CD14-positive monocyte (primary cell): ENCODE measurements around the gene KCNB1. TPM values are rescaled to one million over a fixed set of nuclear protein-coding genes. Genes with fewer than 3 reads are reported as not detected.

Experiments used
- DNase-seq, 3 donors: peaks; one replicate each; pipeline ENCODE4 v3.0.0-alpha.2; 2011 to 2022
- H2AFZ ChIP-seq: 2 replicates; pipeline ENCODE4 v1.6.0; 2012; ENCODE audit warnings: mild to moderate bottlenecking, low read depth, low read length, inconsistent platforms; ENCODE audit not compliant: insufficient read depth, poor library complexity, severe bottlenecking
- H3K27ac ChIP-seq, 2 donors: 1 replicate in 1 of 2; 2 replicates in 1 of 2; pipeline ENCODE4 v1.5.1; 2012 to 2013; ENCODE audit warnings: low read length in 2 of 2, control low read depth in 1 of 2, inconsistent platforms in 1 of 2, low read depth in 1 of 2, mild to moderate bottlenecking in 1 of 2
- H3K27me3 ChIP-seq, 2 donors: one replicate each; pipeline versions ENCODE4 v1.6.0 to v1.6.1; 2011 to 2013; ENCODE audit warnings: low read length in 2 of 2; ENCODE audit not compliant: control insufficient read depth in 2 of 2, insufficient read depth in 2 of 2
- H3K36me3 ChIP-seq, 2 donors: replicated peaks in 1 of 2; 1 replicate in 1 of 2; 2 replicates in 1 of 2; pipeline versions ENCODE4 v1.5.1 to v1.6.1; 2012 to 2013; ENCODE audit warnings: low read length in 2 of 2, control low read depth in 1 of 2, inconsistent platforms in 1 of 2, mild to moderate bottlenecking in 1 of 2; ENCODE audit not compliant: insufficient read depth in 2 of 2, control insufficient read depth in 1 of 2
- H3K4me1 ChIP-seq, 2 donors: 1 replicate in 1 of 2; 2 replicates in 1 of 2; pipeline versions ENCODE4 v1.5.1 to v1.6.1; 2012 to 2013; ENCODE audit warnings: low read length in 2 of 2, control low read depth in 1 of 2, inconsistent platforms in 1 of 2, mild to moderate bottlenecking in 1 of 2, moderate library complexity in 1 of 2; ENCODE audit not compliant: insufficient read depth in 2 of 2, control insufficient read depth in 1 of 2
- H3K4me2 ChIP-seq: replicated peaks from 2 replicates; pipeline ENCODE3; 2012; ENCODE audit warnings: low read length, moderate library complexity, mild to moderate bottlenecking; ENCODE audit not compliant: poor library complexity, severe bottlenecking; ENCODE audit errors: extremely low read depth
- H3K4me3 ChIP-seq, 3 experiments: fragments of 200-600 bp in 1 of 3; sonication (generic) in 1 of 3; replicated peaks in 1 of 3; 1 replicate in 2 of 3; 2 replicates in 1 of 3; pipeline ENCODE4 v1.5.1; 2011 to 2013; ENCODE audit warnings: low read length in 3 of 3, mild to moderate bottlenecking in 3 of 3, control low read depth in 2 of 3, low read depth in 2 of 3, inconsistent platforms in 1 of 3, moderate library complexity in 1 of 3
- H3K79me2 ChIP-seq: 2 replicates; pipeline ENCODE4 v1.6.0; 2012; ENCODE audit warnings: mild to moderate bottlenecking, control low read depth, inconsistent platforms, low read length, moderate library complexity; ENCODE audit not compliant: insufficient read depth
- H3K9ac ChIP-seq: 2 replicates; pipeline ENCODE4 v1.6.0; 2017; ENCODE audit warnings: low read length, mild to moderate bottlenecking; ENCODE audit not compliant: insufficient read depth, poor library complexity, severe bottlenecking
- H3K9me3 ChIP-seq, 2 donors: replicated peaks in 1 of 2; 1 replicate in 1 of 2; 2 replicates in 1 of 2; pipeline versions ENCODE4 v1.5.1 to v1.6.1; 2012 to 2013; ENCODE audit warnings: low read length in 2 of 2, control low read depth in 1 of 2; ENCODE audit not compliant: control insufficient read depth in 1 of 2, insufficient read depth in 1 of 2
- H4K20me1 ChIP-seq: 2 replicates; pipeline ENCODE4 v1.6.0; 2012; ENCODE audit warnings: mild to moderate bottlenecking, low read length, control low read depth, moderate library complexity; ENCODE audit not compliant: insufficient read depth
- H3K27ac Mint-ChIP-seq, 7 donors: one replicate each; pipeline ENCODE4 v1.8.0; 2020; ENCODE audit warnings: mild to moderate bottlenecking in 7 of 7, mixed read lengths in 7 of 7, moderate library complexity in 6 of 7, inconsistent platforms in 2 of 7
- H3K27me3 Mint-ChIP-seq, 3 donors: one replicate each; pipeline ENCODE4 v1.8.0; 2021 to 2022; ENCODE audit warnings: low read depth in 3 of 3, mild to moderate bottlenecking in 3 of 3, mixed read lengths in 3 of 3, moderate library complexity in 3 of 3, inconsistent platforms in 1 of 3
- H3K36me3 Mint-ChIP-seq, 2 donors: one replicate each; pipeline ENCODE4 v1.8.0; 2020; ENCODE audit warnings: mixed read lengths in 2 of 2, inconsistent platforms in 1 of 2, mild to moderate bottlenecking in 1 of 2
- H3K4me1 Mint-ChIP-seq: one replicate; pipeline ENCODE4 v1.8.0; 2020; ENCODE audit warnings: mild to moderate bottlenecking, mixed read lengths
- H3K4me3 Mint-ChIP-seq, 2 donors: one replicate each; pipeline ENCODE4 v1.8.0; 2020; ENCODE audit warnings: mild to moderate bottlenecking in 2 of 2, mixed read lengths in 2 of 2, moderate library complexity in 1 of 2
- H3K9me3 Mint-ChIP-seq, 7 donors: one replicate each; pipeline ENCODE4 v1.8.0; 2020 to 2022; ENCODE audit warnings: mixed read lengths in 7 of 7, mild to moderate bottlenecking in 6 of 7, moderate library complexity in 6 of 7, inconsistent platforms in 2 of 7
- CTCF ChIP-seq: fragments of 200-600 bp; IDR thresholded peaks from one replicate; pipeline ENCODE4 v1.8.0; 2022; ENCODE audit warnings: antibody characterized with exemption, mild to moderate bottlenecking
- WGBS: methylation state at CpG from one replicate; pipeline ENCODE4 v1.1.5; 2013; ENCODE audit warnings: missing lambda C conversion rate; ENCODE audit not compliant: insufficient coverage; 5-methylcytosine and 5-hydroxymethylcytosine counted together
- intact Hi-C, 2 donors: fragments of 100-400 bp; cut with micrococcal nuclease; formaldehyde crosslinking; loops; one replicate each; pipeline versions ENCODE4 v1.15.0 to v1.15.1; 2023
- polyA plus RNA-seq, 3 donors: library from polyadenylated mRNA; depleted of rRNA in 1 of 3; unstranded in 2 of 3; stranded (reverse) in 1 of 3; fragments of 300-500 nt in 2 of 3; fragments of >200 nt in 1 of 3; fragmentation: Illumina TruSeq in 2 of 3; gene quantifications; 1 replicate in 2 of 3; 2 replicates in 1 of 3; pipeline ENCODE4 v1.2.3, GENCODE V29; 2012 to 2021

Gene KCNB1
- polyA plus RNA-seq, 3 donors, result not detected

- Histone ChIP-seq H3K36me3 (no peaks in the 10 kb centered on the region), H3K9ac (no peak overlapping the region), H4K20me1 (no peaks in the 10 kb centered on the region), H3K9me3 (no peaks in the 10 kb centered on the region), H3K4me3 (no peak overlapping the region), H3K79me2 (no peaks in the 10 kb centered on the region), H3K27me3 (no peaks in the 10 kb centered on the region), H3K4me1 (no peaks in the 10 kb centered on the region), H3K4me2 (no peak overlapping the region), H3K27ac (no peak overlapping the region), H2AFZ (no peak overlapping the region)
- Mint-ChIP-seq H3K27me3 (peaks cover 8 to 17% (median 17%) of the 10 kb centered on the region in 3 donors), H3K4me3 (no peak overlapping the region), H3K9me3 (no peaks in the 10 kb centered on the region), H3K36me3 (no peaks in the 10 kb centered on the region), H3K27ac (no peak overlapping the region), H3K4me1 (peaks cover 1% of the 10 kb centered on the region)
- 100% methylated on average over 2 of the region's 6 CpGs for WGBS
- TF ChIP-seq CTCF, result no peak
- no peak for DNase-seq
- intact Hi-C loops, result no loop called here
These were observed 69.5 kb downstream of the KCNB1 start for GRCh38 chr20:49412953-49413352.

- H3K9me3 Mint-ChIP-seq, result no peaks in the 10 kb centered on the region
- intact Hi-C loops, result no loop called here
- Histone ChIP-seq H4K20me1 (no peaks in the 10 kb centered on the region), H3K4me2 (no peak overlapping the region), H2AFZ (no peak overlapping the region), H3K9ac (no peak overlapping the region), H3K36me3 (no peaks in the 10 kb centered on the region), H3K27ac (no peak overlapping the region), H3K4me3 (no peak overlapping the region), H3K27me3 (no peaks in the 10 kb centered on the region), H3K9me3 (no peaks in the 10 kb centered on the region), H3K4me1 (no peaks in the 10 kb centered on the region), H3K79me2 (no peaks in the 10 kb centered on the region)
- H3K36me3 Mint-ChIP-seq, result no peaks in the 10 kb centered on the region
- no peak for TF ChIP-seq CTCF
- DNase-seq, result no peak
- H3K27me3 Mint-ChIP-seq, result peaks cover 8 to 17% (median 17%) of the 10 kb centered on the region in 3 donors
- 100% methylated on average over 1 of the region's 4 CpGs for WGBS
- H3K27ac Mint-ChIP-seq, result no peak overlapping the region
- no peak overlapping the region for H3K4me3 Mint-ChIP-seq
- peaks cover 1% of the 10 kb centered on the region for H3K4me1 Mint-ChIP-seq
These were observed 70.2 kb downstream of the KCNB1 start for GRCh38 chr20:49412254-49412653.
